ENCODE data around the gene UNC5CL. TPM values are rescaled to one million over a fixed set of nuclear protein-coding genes. Genes with fewer than 3 reads are reported as not detected.

UNC5CL gene
- total and polyA plus RNA-seq, 2 of the 8 experiments (the other 6 are each of a cell fraction or from before 2014, with no cell fraction given), result 1.3 to 1.7 TPM

DNA sequence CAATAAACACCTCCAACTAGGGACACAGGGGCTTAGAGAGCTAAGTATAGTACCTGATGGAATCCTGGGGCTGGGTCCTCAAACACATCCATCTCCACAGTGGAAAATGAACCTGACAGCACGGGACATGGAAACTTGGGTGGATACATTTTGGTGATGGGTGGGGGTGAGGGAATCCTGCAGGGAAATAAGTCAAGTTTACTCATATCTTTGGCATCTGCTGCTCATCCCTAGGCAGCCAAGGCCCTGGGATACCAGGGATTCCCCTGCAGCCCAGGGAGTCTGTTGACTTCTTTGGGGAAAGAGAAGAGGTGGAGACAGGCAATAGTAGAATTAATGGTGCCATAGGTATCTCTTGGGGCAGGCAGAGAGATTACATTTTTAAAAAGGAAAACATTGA lies 20.5 kb upstream of the UNC5CL start (continued):
- TF ChIP-seq RNF2 (IDR thresholded peaks at IDR 0.05; ENCODE audit: borderline replicate concordance, low read depth, low read length, missing control alignments, poor library complexity, severe bottlenecking) (no peak), SIN3A (conservative IDR thresholded peaks at IDR 0.05 in 1 of 2, IDR thresholded peaks at IDR 0.05 in 1 of 2; ENCODE audit: low read depth in 1 of 2, low read length in 2 of 2) (no peak), BACH1 (IDR thresholded peaks at IDR 0.05; ENCODE audit: low read length) (no peak)

All from H1 (cell line).